PC-9 (cell line): ENCODE data around the gene PPP1R9A. TPM values are rescaled to one million over a fixed set of nuclear protein-coding genes. Genes with fewer than 3 reads are reported as not detected.

Experiments used
- BruUV-seq: library from RNA; stranded (reverse); fragments of 400-500 nt; replicated peaks from 2 replicates; lab custom pipeline; 2021; lab: Mats Ljungman, UMichigan
- CTCF ChIA-PET: fragments of 300-600 bp; sonication (Branson Sonifier 250); formaldehyde crosslinking; loops from one replicate; lab custom pipeline; 2022; ENCODE audit warnings: antibody characterized with exemption; lab: Charles Lee
- POLR2A ChIA-PET: fragments of 300-600 bp; sonication (Branson Sonifier 250); formaldehyde crosslinking; loops from one replicate; lab custom pipeline; 2022; ENCODE audit warnings: antibody characterized with exemption; ENCODE audit not compliant: unreplicated experiment; lab: Charles Lee
- DNase-seq, 2 experiments: peaks; one replicate each; pipeline versions ENCODE4 v3.0.0 to v3.0.0-alpha.2; 2015 to 2022; ENCODE audit warnings: mixed read lengths in 1 of 2
- H2AFZ ChIP-seq: fragments of 200-600 bp; sonication (generic); 2 replicates; pipeline ENCODE4 v1.8.1; 2017; ENCODE audit warnings: antibody characterized with exemption
- H3F3A ChIP-seq: fragments of 200-600 bp; sonication (generic); 2 replicates; pipeline ENCODE4 v1.8.1; 2017; ENCODE audit warnings: antibody characterized with exemption, mild to moderate bottlenecking, low read depth; ENCODE audit not compliant: insufficient read depth
- H3K27ac ChIP-seq: fragments of 200-600 bp; sonication (generic); 2 replicates; pipeline ENCODE4 v1.6.1; 2016; ENCODE audit warnings: mixed run types
- H3K27me3 ChIP-seq: fragments of 200-600 bp; sonication (generic); 2 replicates; pipeline ENCODE4 v1.6.1; 2016; ENCODE audit warnings: low read depth, mixed run types; ENCODE audit not compliant: insufficient read depth
- H3K36me3 ChIP-seq: fragments of 200-600 bp; sonication (generic); 2 replicates; pipeline ENCODE4 v1.6.1; 2016; ENCODE audit warnings: low read depth, mixed run types
- H3K4me1 ChIP-seq: fragments of 200-600 bp; sonication (generic); replicated peaks from 2 replicates; pipeline ENCODE4 v1.6.1; 2016; ENCODE audit warnings: mixed run types; ENCODE audit not compliant: insufficient read depth
- H3K4me2 ChIP-seq: fragments of 200-600 bp; sonication (generic); 2 replicates; pipeline ENCODE4 v1.6.1; 2017; ENCODE audit warnings: mixed run types
- H3K4me3 ChIP-seq: fragments of 200-600 bp; sonication (generic); 2 replicates; pipeline ENCODE4 v1.6.1; 2016; ENCODE audit warnings: mixed run types
- H3K79me2 ChIP-seq: fragments of 200-600 bp; sonication (generic); 2 replicates; pipeline ENCODE4 v1.6.1; 2017; ENCODE audit warnings: low read depth, mixed run types
- H3K9me2 ChIP-seq: fragments of 200-600 bp; sonication (generic); 2 replicates; pipeline ENCODE4 v1.8.1; 2017; ENCODE audit warnings: mild to moderate bottlenecking; ENCODE audit not compliant: insufficient read depth
- H3K9me3 ChIP-seq: fragments of 200-600 bp; sonication (generic); 2 replicates; pipeline ENCODE4 v1.8.1; 2016; ENCODE audit warnings: low read depth; ENCODE audit not compliant: insufficient read depth
- H4K20me1 ChIP-seq: fragments of 200-600 bp; sonication (generic); 2 replicates; pipeline ENCODE4 v1.8.1; 2017; ENCODE audit not compliant: insufficient read depth
- CTCF ChIP-seq: fragments of 200-600 bp; sonication (generic); conservative IDR thresholded peaks from 2 replicates; pipeline ENCODE4 v1.6.1; 2017; ENCODE audit warnings: mixed run types, antibody characterized with exemption, mild to moderate bottlenecking, moderate library complexity
- EZH2 ChIP-seq: fragments of 200-600 bp; sonication (generic); IDR thresholded peaks from 2 replicates; pipeline ENCODE4 v1.8.0; 2017; ENCODE audit warnings: antibody characterized with exemption, low read depth
- intact Hi-C: fragments of 100-400 bp; cut with micrococcal nuclease; formaldehyde crosslinking; loops from one replicate; pipeline ENCODE4 v1.10.0; 2022; ENCODE audit not compliant: unreplicated experiment
- total RNA-seq: library from RNA; stranded (reverse); gene quantifications from 2 replicates; pipeline ENCODE4 v1.2.3, GENCODE V29; 2021

The PPP1R9A gene
- total RNA-seq, 1 experiment from 2014 or later: 11.5 TPM

DNA sequence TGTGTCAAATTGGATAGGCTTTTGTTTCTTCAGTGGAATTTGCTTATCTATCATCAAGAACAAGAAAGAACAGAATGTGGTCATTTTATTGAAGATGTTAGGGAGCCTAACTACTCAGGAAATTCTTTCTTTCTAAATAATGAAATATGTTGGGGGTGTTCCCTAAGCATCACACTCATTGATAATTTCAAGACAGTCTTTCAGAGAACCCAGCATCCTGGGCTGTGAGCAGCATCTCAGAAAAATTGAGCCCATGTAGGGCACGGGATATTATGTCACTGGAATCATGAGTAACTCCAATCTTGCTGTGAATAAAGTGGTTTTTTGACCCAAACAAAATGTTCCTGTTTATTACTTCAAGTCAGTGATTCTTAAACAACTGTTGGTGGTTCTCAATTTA lies 389.6 kb downstream of the PPP1R9A start:
- Histone ChIP-seq H4K20me1 (no peaks in the 10 kb centered on the region), H3K9me2 (no peaks in the 10 kb centered on the region), H2AFZ (no peak overlapping the region), H3K79me2 (no peaks in the 10 kb centered on the region), H3K4me2 (no peak overlapping the region), H3K36me3 (no peaks in the 10 kb centered on the region), H3F3A (no peaks in the 10 kb centered on the region), H3K27ac (no peak overlapping the region), H3K27me3 (no peaks in the 10 kb centered on the region), H3K9me3 (no peaks in the 10 kb centered on the region), H3K4me1 (no peaks in the 10 kb centered on the region), H3K4me3 (no peak overlapping the region)
- no TSS peak for BruUV-seq
- intact Hi-C loops: no loop called here
- CTCF ChIA-PET: no interaction called here
- POLR2A ChIA-PET: interaction anchor here (0.5 kb wide), 1 partner anchor 536 kb away, joined by 9 read pairs; no protein-coding TSS in a partner anchor
- DNase-seq: no peak
- no peak for TF ChIP-seq EZH2
- TF ChIP-seq CTCF: no peak

DNA sequence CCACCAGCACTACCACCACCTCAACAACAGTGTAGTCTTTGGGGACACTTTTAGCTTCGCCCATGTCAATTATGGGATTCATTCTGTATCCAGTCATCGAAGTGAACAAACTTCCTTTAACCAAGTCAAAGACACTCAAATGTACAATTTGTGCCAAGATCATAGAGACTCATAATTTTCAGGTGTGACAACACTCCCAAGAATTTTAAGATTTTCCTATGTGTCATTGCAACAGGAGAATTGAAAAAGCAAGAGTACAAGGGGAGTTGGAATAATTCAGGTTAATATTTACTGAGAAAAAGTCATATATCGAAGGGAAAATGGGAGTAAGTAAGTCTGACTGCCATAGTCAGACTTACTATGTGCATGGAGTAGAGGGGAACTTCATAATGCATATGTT lies 390.7 kb downstream of the PPP1R9A start:
- Histone ChIP-seq H3K36me3 (no peaks in the 10 kb centered on the region), H3K4me2 (no peak overlapping the region), H3K27ac (no peak overlapping the region), H2AFZ (no peak overlapping the region), H3F3A (no peaks in the 10 kb centered on the region), H3K4me3 (no peak overlapping the region), H3K27me3 (no peaks in the 10 kb centered on the region), H3K9me2 (no peaks in the 10 kb centered on the region), H3K79me2 (no peaks in the 10 kb centered on the region), H3K4me1 (no peaks in the 10 kb centered on the region), H4K20me1 (no peaks in the 10 kb centered on the region), H3K9me3 (no peaks in the 10 kb centered on the region)
- intact Hi-C loops: no loop called here
- ChIA-PET POLR2A (no interaction called here), CTCF (no interaction called here)
- TF ChIP-seq CTCF (no peak), EZH2 (no peak)
- DNase-seq: no peak
- BruUV-seq: no TSS peak

DNA sequence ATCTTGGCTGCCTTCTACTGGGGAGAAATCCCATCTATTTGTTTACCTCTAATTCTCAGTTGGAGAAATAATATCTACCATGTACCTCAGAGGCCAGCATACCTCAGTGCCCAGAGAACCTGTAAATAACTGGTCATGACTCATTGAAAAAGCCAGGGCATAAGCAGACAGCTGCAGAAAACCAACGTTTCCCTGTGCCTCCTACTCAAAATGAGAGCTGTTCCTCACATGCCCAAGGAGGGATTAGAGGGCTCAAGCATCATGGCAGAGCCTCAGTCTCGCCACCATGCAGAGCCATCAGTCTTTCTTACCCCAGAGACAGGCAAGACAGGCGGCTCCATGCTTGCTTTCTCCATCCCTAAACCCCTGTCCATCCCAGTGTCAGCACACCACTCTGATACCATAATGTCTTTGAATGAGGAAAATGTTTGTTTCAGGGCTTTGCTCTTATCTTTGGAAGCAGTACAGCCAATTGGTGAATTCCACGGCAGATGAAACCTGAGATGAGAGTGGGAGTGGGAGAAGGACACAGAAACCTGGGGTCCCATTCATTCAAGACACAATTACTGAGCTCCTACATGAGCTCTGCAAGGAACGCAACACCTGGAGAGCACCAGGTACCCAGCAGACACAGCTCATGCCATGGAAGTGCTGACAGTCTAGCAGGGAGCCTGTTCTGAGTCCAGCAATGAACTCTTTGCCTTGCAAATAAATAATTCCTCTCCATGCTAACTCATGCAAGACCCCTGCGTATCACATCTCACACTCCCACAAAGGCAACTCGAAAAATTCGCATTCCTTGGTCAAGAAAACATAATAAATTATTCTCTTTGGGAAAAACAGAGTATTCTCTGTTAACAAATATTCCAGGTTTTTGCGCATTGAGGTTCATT lies 395.9 kb downstream of the PPP1R9A start:
- ChIA-PET POLR2A (no interaction called here), CTCF (no interaction called here)

More for the DNA sequence above, 395.9 kb downstream of the PPP1R9A start:
- no peaks in the 10 kb centered on the region for H3K4me1 ChIP-seq
- H3K4me2 ChIP-seq: no peak overlapping the region
- no peak overlapping the region for H3K27ac ChIP-seq
- no peaks in the 10 kb centered on the region for H3K36me3 ChIP-seq
- no peaks in the 10 kb centered on the region for H4K20me1 ChIP-seq
- no peaks in the 10 kb centered on the region for H3F3A ChIP-seq
- intact Hi-C loops: no loop called here
- DNase-seq: no peak
- no peaks in the 10 kb centered on the region; the same call in 1 of the 2 replicates for H3K9me2 ChIP-seq
- BruUV-seq: no TSS peak
- no peaks in the 10 kb centered on the region for H3K27me3 ChIP-seq
- no peak overlapping the region for H2AFZ ChIP-seq
- TF ChIP-seq EZH2 (no peak), CTCF (no peak)
- H3K79me2 ChIP-seq: no peaks in the 10 kb centered on the region
- no peaks in the 10 kb centered on the region for H3K9me3 ChIP-seq
- H3K4me3 ChIP-seq: no peak overlapping the region
